Activated T-cell treated with anti-CD3 and anti-CD28 coated beads, Interleukin-2, amount 50 U/mL, for 1 hour (primary cell): ENCODE measurements around the gene SMCHD1.
"Not testable (repeated sequence)": the region's sequence is repeated elsewhere in the genome, so short reads cannot be mapped to it uniquely, and the experiment has no call there.

Experiments
- DNase-seq: peaks from one replicate; pipeline ENCODE4 v3.0.0-alpha.2; 2020

Gene SMCHD1

GRCh38 chr18:2723207-2723606 lies 67.7 kb downstream of the SMCHD1 start:
- no peak for DNase-seq

GRCh38 chr18:2729757-2730156 lies 74.2 kb downstream of the SMCHD1 start:
- DNase-seq, result no peak

- no peak for DNase-seq
Measured at GRCh38 chr18:2736823-2737222, 81.3 kb downstream of the SMCHD1 start.

GRCh38 chr18:2740082-2740481 lies 84.6 kb downstream of the SMCHD1 start:
- not testable (repeated sequence) for DNase-seq

DNA sequence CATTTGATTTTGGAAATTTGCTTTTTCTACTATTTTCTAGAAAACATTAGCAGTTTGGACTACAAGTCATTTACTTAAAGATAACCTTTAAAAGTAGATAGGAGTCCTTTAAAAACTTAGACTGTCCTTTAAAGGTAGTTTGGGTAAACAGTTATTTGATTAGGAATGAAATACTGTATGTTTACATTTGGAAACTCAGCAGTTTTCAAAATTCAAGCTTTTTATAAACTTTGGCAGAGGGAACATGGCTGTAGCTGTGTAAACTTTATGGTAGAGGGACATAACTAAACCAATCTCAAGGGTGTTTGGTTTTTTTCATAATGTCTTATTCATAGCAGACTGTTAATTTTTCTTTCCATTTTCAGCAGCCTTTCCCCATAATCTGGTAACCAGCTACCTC lies 90.7 kb downstream of the SMCHD1 start:
- DNase-seq, result no peak

- DNase-seq, result no peak
Measured at GRCh38 chr18:2758309-2758708, 102.8 kb downstream of the SMCHD1 start.

DNA sequence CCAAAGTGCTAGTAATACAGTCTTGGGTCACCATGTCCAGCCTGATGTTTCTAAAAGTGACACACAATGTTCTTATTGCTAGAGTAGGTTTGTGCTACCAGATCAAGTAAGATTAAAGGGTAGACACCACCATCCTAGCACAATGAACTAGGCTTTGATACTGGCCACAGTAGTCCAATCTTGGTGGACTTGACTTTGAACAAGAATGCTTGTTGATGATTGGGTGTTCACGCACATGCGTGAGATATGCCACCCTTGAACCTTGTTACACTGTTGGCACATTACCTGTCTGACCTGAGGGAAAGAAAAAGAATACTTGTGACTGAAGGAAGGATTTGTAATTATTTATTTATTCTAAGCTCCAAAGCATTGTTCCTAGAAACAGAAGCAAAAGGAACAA lies 119.1 kb downstream of the SMCHD1 start:
- no peak for DNase-seq

DNA sequence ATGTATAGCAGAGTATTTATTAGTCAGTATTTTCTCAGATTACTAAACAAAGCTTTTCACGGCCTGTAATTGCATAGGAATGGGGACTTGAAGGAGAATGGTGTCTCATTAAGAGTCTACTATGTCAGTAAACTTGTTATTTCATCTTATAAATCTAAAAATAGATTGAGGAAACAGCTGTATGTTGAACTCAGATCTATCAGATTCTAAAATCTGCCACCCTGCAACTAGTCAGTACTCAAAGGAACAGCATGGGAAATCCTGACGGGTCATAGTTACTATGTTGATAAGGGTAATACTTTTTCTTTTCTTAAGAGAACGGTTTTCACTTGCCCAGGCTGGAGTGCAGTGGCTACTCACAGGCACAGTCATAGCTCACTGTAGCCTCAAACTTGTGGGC lies 121.1 kb downstream of the SMCHD1 start:
- DNase-seq, result no peak

DNA sequence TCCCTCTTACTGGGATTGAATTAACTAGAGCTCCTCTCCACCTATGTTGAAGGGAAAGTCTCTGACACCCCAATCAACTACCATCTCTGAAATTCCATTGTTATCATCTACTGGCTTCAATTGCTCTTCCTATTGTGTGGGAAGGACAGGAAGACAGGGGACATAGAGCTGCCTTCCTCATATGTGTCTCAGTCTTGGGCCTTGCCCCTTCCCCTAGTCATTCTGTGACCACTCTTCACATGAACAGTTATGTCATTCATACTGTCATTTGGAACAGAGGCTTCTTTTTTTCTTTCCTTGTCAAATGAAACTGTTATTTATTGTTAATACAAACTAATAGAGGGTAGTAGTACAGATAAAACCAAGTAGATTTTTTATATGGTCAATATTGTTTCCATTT lies 121.7 kb downstream of the SMCHD1 start:
- no peak for DNase-seq

- no peak for DNase-seq
Measured at GRCh38 chr18:2780750-2781149, 125.2 kb downstream of the SMCHD1 start.

DNA sequence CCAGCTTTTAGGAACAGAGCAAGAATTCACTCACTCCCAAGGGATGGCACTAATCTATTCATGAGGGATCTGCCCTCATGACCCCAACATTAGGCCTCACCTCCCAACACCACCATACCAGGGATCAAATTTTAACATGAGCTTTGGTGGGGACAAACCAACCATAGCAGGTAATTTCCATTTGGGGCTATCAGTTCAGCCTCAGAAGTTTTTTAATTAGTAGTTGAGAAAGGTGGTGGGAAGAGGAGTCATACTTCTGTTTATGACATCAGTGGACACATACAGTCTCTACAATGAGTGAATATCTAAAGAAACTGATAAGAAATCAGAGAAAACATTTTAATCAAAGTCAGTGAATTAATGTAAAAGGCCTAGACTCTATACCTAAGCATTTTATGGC lies 131.7 kb downstream of the SMCHD1 start:
- DNase-seq, result no peak

DNA sequence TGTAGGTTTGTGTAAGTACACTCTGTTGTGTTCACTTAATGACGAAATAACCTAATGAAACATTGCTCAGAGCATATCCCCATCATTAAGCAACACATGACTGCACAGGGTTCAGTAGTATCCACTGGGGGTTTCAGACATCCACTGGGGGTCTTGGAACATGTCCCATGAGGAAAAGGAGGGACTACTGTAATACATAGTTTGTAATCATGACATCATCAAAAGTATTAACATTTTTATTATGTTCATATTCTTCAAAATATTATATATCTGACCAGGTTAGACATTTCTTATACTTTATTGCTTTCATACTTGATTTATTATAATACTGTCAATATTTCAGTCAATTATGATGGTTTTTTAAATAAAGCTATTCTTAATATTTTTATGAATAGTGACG lies 136.9 kb downstream of the SMCHD1 start:
- DNase-seq, result no peak

- DNase-seq, result no peak
Measured at GRCh38 chr18:2794159-2794558, 138.6 kb downstream of the SMCHD1 start.

GRCh38 chr18:2797951-2798350 lies 142.4 kb downstream of the SMCHD1 start:
- no peak for DNase-seq

- no peak for DNase-seq
Measured at GRCh38 chr18:2799369-2799768, 143.8 kb downstream of the SMCHD1 start.

DNA sequence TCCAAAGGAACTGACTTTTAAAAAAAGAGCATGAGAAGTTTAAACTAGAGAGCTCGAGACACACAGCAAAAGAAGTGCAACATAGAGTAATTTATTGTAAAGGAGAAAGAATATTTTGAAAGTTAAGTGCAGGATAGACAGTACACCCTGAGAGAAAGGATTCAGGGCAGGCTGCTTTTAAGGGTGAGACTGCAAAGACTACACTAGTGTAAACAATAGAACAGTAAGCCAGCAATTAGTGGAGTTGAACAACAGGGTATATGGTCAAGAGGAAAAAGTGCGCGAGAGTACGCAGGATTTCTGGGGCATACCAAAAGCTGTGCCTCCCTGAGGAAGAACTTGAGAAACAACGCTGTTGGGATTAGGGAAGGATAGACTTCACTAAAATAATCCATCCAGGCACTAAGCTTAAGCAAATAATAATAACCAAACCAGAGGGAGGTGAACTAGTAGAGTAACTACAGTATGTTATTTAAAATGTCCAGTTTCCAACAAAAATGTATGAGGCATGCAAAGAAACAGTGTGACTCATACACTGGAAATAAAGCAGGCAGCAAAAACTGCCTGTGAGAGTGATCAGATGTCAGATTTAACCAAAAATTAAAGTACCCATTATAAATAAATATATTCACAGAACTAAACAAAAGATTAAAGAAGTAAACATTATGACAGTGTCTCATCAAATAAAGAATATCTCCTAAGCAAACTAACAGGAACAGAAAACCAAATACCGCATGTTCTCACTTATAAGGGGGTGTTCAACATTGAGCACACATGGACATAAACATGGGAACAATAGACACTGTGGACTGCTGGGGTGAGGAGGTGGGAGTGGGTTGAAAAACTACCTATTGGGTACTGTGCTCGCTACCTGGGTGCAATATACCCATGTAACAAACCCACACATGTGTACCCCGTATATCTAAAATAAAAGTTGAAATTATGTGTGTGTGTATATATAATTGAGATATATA lies 150.7 kb downstream of the SMCHD1 start:
- DNase-seq, result no peak

GRCh38 chr18:2808640-2809039 lies 153.1 kb downstream of the SMCHD1 start:
- DNase-seq, result not testable (repeated sequence)

DNA sequence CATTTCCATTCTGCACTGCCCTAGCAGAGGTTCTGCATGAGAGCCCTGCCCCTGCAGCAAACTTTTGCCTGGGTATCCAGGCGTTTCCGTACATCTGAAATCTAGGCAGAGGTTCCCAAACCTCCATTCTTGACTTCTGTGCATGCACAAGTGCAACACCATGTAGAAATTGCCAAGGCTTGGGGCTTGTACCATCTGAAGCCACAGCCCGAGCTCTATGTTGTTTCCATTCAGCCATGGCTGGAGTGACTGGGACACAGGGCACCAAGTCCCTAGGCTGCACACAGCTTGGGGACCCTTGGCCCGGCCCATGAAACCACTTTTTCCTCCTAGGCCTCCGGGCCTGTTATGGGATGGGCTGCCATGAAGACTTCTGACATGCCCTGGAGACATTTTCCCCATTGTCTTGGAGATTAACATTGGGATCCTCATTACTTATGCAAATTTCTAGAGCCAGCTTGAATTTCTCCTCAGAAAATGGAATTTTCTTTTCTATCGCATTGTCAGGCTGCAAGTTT lies 154.2 kb downstream of the SMCHD1 start:
- DNase-seq, result not testable (repeated sequence)

GRCh38 chr18:2811416-2811815 lies 155.9 kb downstream of the SMCHD1 start:
- DNase-seq, result no peak

DNA sequence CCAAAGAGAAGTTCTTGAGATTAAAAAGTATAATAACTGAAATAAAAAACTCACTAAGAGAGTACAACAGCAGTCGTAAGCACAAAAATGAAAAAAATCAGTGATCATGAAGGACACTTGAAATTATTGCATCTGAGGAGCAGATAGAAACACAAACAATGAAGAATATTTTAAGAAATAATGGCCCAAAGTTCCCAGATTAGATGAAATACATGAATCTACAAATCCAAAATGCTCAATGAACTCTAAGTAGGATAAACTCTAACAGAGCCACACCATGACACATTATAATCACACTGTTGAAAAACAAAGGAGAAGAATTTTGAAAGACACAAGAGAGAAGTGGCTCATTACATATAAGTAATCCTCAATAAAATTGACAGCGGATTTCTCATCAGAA lies 159.4 kb downstream of the SMCHD1 start:
- DNase-seq, result no peak

DNA sequence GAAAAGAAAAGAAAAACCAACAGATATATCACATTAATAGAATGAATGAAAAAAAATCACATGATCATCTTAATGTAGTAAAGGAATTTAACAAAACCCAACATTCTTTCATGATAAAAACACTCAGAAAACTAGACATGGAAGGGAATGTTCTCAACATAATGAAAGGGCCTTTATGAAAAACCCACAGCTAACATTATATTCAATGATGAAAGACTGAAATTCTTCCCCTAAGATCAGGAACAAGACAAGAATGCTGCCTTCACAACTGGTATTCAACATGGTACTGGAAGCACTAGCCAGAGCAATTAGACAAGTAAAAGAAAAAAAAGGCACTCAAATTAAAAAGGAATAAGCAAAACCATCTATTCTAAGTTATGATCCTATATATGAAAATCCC lies 162.8 kb downstream of the SMCHD1 start:
- DNase-seq, result no peak

- no peak for DNase-seq
Measured at GRCh38 chr18:2821695-2822094, 166.2 kb downstream of the SMCHD1 start.

GRCh38 chr18:2822213-2822921 lies 166.8 kb downstream of the SMCHD1 start:
- DNase-seq, result no peak

DNA sequence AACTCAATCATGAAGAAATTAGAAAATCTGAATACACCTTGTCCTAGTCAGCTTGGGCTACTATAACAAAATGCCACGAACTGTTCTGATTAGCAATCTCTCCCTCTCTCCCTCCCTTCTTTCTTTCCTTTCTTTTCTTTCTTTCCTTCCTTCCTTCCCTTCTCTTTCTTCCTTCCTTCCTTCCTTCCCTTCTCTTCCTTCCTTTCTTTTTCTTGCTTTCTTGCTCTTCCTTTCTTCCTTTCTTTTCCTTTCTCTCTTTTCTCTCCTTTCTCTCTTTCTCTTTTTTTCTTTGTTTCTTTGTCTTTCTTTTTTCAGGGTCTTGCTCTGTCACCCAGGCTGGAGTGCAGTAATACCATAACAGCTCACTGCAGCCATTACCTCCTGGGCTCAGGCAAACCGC lies 167.7 kb downstream of the SMCHD1 start:
- no peak for DNase-seq
